GM21447 (cell line): ENCODE data around the gene LGMN.
"Not testable (repeated sequence)": the region's sequence is repeated elsewhere in the genome, so short reads cannot be mapped to it uniquely, and the experiment has no call there.

Source experiments
- ATAC-seq: cut with Tn5 transposase; IDR thresholded peaks from one replicate; pipeline ENCODE4 v1.9.1; 2021; ENCODE audit not compliant: unreplicated experiment

Gene LGMN

GRCh38 chr14:92698393-92698792 lies 50.0 kb downstream of the LGMN start:
- no peak for ATAC-seq

DNA sequence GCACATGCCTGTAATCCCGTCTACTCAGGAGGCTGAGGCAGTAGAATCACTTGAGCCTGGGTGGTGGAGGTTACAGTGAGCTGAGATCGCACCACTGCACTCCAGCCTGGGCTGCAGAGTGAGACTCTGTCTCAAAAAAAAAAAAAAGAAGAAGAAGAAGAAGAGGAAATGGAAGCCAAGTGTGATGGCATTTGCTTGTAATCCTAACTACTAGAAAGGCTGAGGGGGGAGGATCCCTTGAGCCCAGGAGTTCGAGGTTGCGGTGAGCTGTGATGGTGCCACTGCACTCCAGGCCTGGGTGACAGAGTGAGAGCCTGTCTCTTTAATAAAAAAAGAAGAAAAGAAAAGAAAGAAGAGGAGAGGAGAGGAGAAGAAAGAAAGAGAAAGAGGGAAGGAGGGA lies 52.1 kb downstream of the LGMN start:
- no peak for ATAC-seq

DNA sequence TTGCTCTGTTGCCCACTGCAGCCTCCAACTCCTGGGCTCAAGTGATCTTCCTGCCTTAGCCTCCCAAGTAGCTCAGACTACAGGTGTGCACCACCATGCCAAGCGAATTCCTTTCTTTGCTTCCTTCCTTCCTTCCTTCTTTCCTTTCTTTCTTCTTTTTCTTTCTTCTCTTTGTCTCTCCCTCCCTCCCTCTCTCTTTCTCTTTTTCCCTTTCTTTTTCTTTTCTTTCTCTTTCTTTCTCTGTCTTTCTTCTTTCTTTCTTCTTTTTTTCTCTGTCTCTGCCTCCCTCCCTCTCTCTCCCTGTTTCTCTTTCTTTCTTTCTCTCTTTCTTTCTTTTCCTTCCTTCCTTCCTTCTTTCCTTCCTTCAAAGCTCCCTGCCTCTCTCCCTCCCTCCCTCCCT lies 52.9 kb downstream of the LGMN start:
- no peak for ATAC-seq

GRCh38 chr14:92694807-92695206 lies 53.6 kb downstream of the LGMN start:
- ATAC-seq = no peak

DNA sequence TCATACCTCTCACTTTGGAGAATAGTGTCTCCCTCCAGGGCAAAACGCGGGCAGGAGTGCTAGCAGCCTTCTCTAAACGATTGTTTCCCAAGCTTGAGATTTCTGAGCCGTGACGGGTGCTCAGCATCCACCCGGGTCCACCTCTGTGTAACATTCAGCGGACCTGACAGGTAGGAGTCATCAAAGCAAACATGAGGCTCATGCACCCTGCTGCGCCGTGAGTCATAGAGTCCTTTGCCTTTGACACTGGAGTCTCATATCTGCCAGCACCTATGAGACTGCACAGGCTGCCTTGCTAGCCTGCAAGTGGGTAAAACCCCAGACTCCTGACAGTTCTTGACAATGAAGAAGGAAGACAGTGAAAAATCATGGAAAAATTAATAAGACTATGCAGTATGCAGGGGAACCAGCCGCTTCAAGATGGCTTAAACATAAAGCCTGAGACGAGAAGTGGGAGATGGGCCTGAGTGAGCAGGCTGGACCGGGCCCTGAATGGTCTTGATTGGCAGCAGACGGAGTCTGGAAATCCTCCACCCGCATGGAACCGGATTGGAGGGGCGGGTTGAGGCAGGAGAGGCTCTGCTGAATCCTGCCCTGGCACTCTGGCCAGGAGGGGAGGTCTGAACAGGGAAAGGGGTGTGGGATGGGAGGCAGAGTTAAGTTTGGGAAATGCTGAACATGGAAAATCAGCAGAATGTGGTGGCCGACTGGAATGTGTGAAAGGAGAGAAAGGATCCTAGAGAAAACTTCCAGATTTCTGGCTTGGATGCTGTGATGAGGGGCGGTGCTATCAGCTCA lies 54.2 kb downstream of the LGMN start:
- no peak for ATAC-seq

GRCh38 chr14:92692822-92693226 lies 55.6 kb downstream of the LGMN start:
- peak; percentile 48 for ATAC-seq

GRCh38 chr14:92690171-92691011 lies 58.0 kb downstream of the LGMN start:
- ATAC-seq = peak; percentile 44

GRCh38 chr14:92688434-92689375 lies 59.7 kb downstream of the LGMN start:
- no peak for ATAC-seq

- ATAC-seq = no peak
Observed at GRCh38 chr14:92687681-92688433, 60.6 kb downstream of the LGMN start.

DNA sequence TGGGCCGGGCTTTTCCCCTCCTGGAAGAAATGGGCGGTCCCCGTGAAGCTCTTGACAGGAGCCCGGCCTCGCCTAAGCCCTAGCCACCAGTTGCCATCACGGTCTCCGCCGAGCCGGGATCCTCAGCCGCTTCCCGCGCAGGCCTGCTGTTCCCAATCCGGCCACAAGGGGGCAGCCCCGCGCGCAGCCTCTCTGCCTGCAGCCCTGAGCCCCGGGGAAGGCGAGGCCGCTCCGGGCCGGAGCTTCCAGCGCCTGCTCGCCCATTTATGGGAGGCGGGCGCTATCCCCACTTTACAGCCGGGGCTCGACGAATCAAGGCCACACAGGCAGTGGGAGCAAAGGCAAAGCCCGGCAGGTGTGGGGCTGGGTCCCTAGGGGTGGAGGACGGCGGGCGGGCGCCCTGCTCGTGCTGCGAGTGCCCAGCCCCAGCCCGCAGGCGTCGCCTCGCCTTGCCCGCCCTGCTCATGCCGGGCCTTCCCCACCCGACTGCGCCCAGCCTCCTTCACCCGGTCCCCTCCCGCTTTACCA lies 61.5 kb downstream of the LGMN start:
- no peak for ATAC-seq

DNA sequence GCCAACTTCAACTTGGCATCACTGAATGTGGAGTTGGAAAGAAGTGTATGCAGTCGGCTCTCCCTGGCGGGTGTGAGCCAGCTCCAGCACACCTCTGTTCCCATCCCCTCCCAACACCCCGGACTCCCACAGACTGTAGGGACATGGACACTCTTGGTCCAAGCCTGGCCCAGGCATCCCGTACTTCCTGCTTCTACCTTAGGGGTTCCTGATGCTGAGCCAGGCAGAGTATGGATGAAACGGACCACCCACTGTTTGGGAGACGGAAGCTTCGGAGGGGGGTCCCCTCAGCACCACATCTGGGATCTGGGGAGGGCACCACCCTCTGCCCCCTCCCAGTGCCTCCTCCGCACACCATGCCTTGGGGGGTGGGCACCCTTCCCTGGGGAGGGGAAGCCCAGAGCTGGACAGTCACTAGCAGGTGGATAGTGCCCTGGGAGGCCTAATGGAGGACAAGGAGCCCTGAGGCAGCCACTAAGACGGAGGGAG lies 62.0 kb downstream of the LGMN start:
- no peak for ATAC-seq

DNA sequence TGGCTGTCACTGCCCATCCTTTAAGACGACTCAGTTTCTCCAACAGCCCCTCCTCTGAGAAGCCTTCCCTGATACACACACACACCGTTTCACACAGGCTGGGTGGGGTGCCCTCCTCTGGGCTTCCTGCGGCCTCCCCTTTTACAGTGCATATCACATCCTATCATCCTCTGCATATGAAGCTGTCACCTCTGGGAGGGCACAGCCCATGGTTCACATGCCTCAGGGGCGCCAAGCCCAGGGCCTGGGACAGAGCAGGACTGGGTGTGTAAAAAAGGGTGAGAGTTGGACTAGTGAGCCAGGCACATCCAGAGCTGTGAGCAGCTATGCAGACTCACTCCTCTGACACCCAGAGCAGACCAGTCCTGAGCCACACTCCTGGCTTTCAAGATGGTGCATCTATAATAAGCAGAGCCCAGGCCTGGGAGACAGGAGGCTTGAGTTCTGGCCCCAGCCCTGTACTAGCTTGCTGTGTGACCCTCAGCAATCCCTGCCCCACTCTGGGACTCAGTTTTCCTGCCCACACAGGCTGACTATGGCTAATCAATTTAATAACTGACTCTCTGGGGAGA lies 62.6 kb downstream of the LGMN start:
- no peak for ATAC-seq

GRCh38 chr14:92684801-92685560 lies 63.4 kb downstream of the LGMN start:
- no peak for ATAC-seq

DNA sequence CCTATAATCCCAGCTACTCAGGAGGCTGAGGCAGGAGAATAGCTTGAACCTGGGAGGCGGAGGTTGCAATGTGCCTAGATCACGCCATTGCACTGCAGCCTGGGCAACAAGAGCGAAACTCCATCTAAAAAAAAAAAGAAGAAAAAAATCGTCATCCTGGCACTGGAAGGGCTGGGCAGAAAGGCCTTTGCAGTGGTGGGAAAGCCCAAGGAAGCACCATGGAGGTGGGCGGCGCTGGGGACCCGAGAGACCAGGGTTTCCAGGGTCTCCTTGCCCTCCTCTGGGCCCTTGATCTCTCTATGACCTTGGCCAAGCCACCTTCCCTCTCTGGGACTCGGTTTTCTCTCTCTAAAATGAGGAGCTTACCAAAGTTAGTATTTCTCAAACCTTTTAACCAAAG lies 65.4 kb downstream of the LGMN start:
- no peak for ATAC-seq

DNA sequence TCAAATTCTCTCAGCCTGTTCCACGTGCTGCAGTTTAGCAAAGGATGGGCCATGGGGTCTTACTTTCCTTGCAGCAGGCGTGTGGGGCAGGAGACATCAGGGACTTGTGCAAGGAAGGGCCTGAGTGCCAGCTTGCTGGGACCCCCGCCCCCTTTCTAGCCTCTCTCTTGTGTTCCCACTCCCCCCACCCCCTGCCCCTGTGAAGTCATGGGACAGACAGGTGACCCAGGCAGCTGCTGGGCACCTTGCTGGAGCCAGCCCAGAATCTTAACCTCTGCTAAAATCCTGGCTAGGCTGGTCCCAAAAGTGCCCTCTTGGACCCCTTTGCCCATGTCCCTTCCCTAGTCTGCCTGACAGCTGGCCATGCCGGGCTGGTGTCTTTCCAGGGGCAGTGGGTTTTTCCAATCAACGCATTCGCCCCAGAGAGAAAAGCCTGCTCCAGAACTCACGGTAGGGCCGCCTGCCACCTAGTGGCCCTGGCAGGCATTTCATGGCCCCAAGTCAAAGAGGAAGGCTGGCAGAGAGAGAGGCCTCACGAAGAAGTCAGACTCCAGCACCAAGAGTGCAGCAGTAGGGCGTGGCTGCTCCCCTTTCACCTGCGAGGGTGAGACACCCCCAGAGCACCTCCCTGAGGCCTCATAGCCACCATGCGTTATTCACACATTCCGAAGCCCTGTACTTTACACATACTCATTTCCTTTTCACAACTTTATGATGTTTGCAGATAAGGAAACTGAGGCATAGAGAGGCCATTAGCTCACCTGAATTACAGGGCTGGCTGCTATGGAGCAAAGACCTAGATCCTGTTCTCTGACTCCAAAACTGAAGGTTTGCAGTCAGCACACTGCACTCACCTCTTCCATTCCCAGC lies 67.4 kb downstream of the LGMN start:
- ATAC-seq = no peak

GRCh38 chr14:92680330-92680729 lies 68.1 kb downstream of the LGMN start:
- ATAC-seq = not testable (repeated sequence)

- ATAC-seq = no peak
Observed at GRCh38 chr14:92679246-92679645, 69.2 kb downstream of the LGMN start.

GRCh38 chr14:92678766-92679165 lies 69.7 kb downstream of the LGMN start:
- no peak for ATAC-seq
